Stimulated activated CD8-positive, alpha-beta memory T cell treated with anti-CD3 and anti-CD28 coated beads, Interleukin-7, amount 100 ng/mL, for 24 hours (primary cell): ENCODE measurements around the gene GLYATL2.

ENCODE experiments used
- DNase-seq: peaks from one replicate; pipeline ENCODE4 v3.0.0-alpha.2; 2020; ENCODE audit warnings: low read depth

Gene GLYATL2

GRCh38 chr11:58844361-58845005 is at the start of gene GLYATL2:
Gene GLYATL2, minus strand, starts transcription at chr11:58844704. Its CDS starts 5,092 bp downstream, at chr11:58839612.
- no peak for DNase-seq

GRCh38 chr11:58893899-58894298 is 49.4 kb upstream of the GLYATL2 start:
- no peak for DNase-seq

- DNase-seq: no peak
These were observed 44.1 kb upstream of the GLYATL2 start for GRCh38 chr11:58888579-58888978.

GRCh38 chr11:58887452-58887851 is 42.9 kb upstream of the GLYATL2 start:
- no peak for DNase-seq

GRCh38 chr11:58880625-58881024 is 36.1 kb upstream of the GLYATL2 start:
- DNase-seq: no peak

- no peak for DNase-seq
These were observed 35.7 kb upstream of the GLYATL2 start for GRCh38 chr11:58880166-58880565.

- DNase-seq: no peak
These were observed 23.1 kb upstream of the GLYATL2 start for GRCh38 chr11:58867556-58867955.

- DNase-seq: no peak
These were observed 22.3 kb upstream of the GLYATL2 start for GRCh38 chr11:58866788-58867187.

- DNase-seq: no peak
These were observed 19.8 kb upstream of the GLYATL2 start for GRCh38 chr11:58864335-58864734.

- DNase-seq: no peak
These were observed 19.2 kb upstream of the GLYATL2 start for GRCh38 chr11:58863697-58864096.

- DNase-seq: no peak
These were observed 17.0 kb upstream of the GLYATL2 start for GRCh38 chr11:58861533-58861932.

- no peak for DNase-seq
These were observed 12.3 kb upstream of the GLYATL2 start for GRCh38 chr11:58856806-58857205.

GRCh38 chr11:58845386-58845785 is 882 bp upstream of the GLYATL2 start:
- no peak for DNase-seq

- DNase-seq: no peak
These were observed 6.7 kb downstream of the GLYATL2 start for GRCh38 chr11:58837707-58838388.

- no peak for DNase-seq
These were observed 12.4 kb downstream of the GLYATL2 start for GRCh38 chr11:58832056-58832645.

GRCh38 chr11:58830673-58831301 is 13.7 kb downstream of the GLYATL2 start:
- DNase-seq: no peak

- no peak for DNase-seq
These were observed 14.7 kb downstream of the GLYATL2 start for GRCh38 chr11:58829786-58830185.

- no peak for DNase-seq
These were observed 30.8 kb downstream of the GLYATL2 start for GRCh38 chr11:58813693-58814092.

- DNase-seq: no peak
These were observed 33.0 kb downstream of the GLYATL2 start for GRCh38 chr11:58811499-58811898.

- no peak for DNase-seq
These were observed 37.2 kb downstream of the GLYATL2 start for GRCh38 chr11:58807343-58807742.

- no peak for DNase-seq
These were observed 39.4 kb downstream of the GLYATL2 start for GRCh38 chr11:58805065-58805464.

- no peak for DNase-seq
These were observed 42.4 kb downstream of the GLYATL2 start for GRCh38 chr11:58801974-58802545.

- DNase-seq: no peak
These were observed 43.2 kb downstream of the GLYATL2 start for GRCh38 chr11:58801302-58801701.
